HepG2 (cell line): ENCODE data around the gene PRDX2. TPM values are rescaled to one million over a fixed set of nuclear protein-coding genes. Genes with fewer than 3 reads are reported as not detected.

Source experiments
- ETV5 ChIP-seq: IDR thresholded peaks from 2 replicates; pipeline ENCODE4 v1.6.1; 2018; ENCODE audit warnings: missing biosample characterization, missing genetic modification reagents, inconsistent platforms, borderline replicate concordance
- FOXJ3 ChIP-seq: sonication (generic); formaldehyde crosslinking; IDR thresholded peaks from 2 replicates; pipeline ENCODE4 v1.4.0; 2020; ENCODE audit warnings: missing genetic modification reagents, mild to moderate bottlenecking, borderline replicate concordance
- GATAD1 ChIP-seq: IDR thresholded peaks from 2 replicates; pipeline ENCODE4 v1.6.1; 2016; ENCODE audit warnings: missing genetic modification reagents, missing compliant biosample characterization
- HHEX ChIP-seq: IDR thresholded peaks from 2 replicates; pipeline ENCODE4 v1.6.1; 2016; ENCODE audit warnings: control low read depth
- MAF1 ChIP-seq: sonication (generic); formaldehyde crosslinking; IDR thresholded peaks from 2 replicates; pipeline ENCODE4 v1.5.0; 2020; ENCODE audit warnings: missing genetic modification reagents, borderline replicate concordance
- NCOR1 ChIP-seq: fragments of 200-600 bp; sonication (generic); IDR thresholded peaks from 2 replicates; pipeline ENCODE4 v1.7.0; 2017; ENCODE audit warnings: antibody characterized with exemption, low read length, borderline replicate concordance
- PCBP1 ChIP-seq: fragments of 200-400 bp; formaldehyde crosslinking; IDR thresholded peaks from 2 replicates; pipeline ENCODE4 v1.6.1; 2017; ENCODE audit warnings: mild to moderate bottlenecking, low read depth, low read length, borderline replicate concordance
- POLR2AphosphoS5 ChIP-seq: IDR thresholded peaks from 2 replicates; pipeline ENCODE4 v1.6.1; 2012; ENCODE audit warnings: low read depth, low read length
- RXRB ChIP-seq: IDR thresholded peaks from 2 replicates; pipeline ENCODE4 v1.6.1; 2016; ENCODE audit warnings: borderline replicate concordance, missing genetic modification reagents, missing compliant biosample characterization
- TAF15 ChIP-seq: fragments of 200-400 bp; formaldehyde crosslinking; IDR thresholded peaks from one replicate; pipeline ENCODE4 v1.6.1; 2018; ENCODE audit warnings: mild to moderate bottlenecking, low read depth, low read length; ENCODE audit not compliant: poor library complexity, severe bottlenecking
- THAP11 ChIP-seq: IDR thresholded peaks from 2 replicates; pipeline ENCODE4 v1.6.1; 2016; ENCODE audit warnings: missing biosample characterization, missing genetic modification reagents
- ZBTB20 ChIP-seq: sonication (generic); formaldehyde crosslinking; IDR thresholded peaks from 2 replicates; pipeline ENCODE4 v1.8.1; 2023; ENCODE audit warnings: missing genetic modification reagents, low read depth, mild to moderate bottlenecking, borderline replicate concordance
- ZFP36L2 ChIP-seq: sonication (generic); formaldehyde crosslinking; IDR thresholded peaks from 2 replicates; pipeline ENCODE4 v1.4.0; 2020; ENCODE audit warnings: missing genetic modification reagents
- ZNF557 ChIP-seq: sonication (generic); formaldehyde crosslinking; IDR thresholded peaks from 2 replicates; pipeline ENCODE4 v1.4.0; 2020; ENCODE audit warnings: missing genetic modification reagents
- ZNF746 ChIP-seq: sonication (generic); formaldehyde crosslinking; IDR thresholded peaks from 2 replicates; pipeline ENCODE4 v1.8.0; 2022; ENCODE audit warnings: mild to moderate bottlenecking, missing genetic modification reagents
- ZNF816 ChIP-seq: sonication (generic); formaldehyde crosslinking; IDR thresholded peaks from 2 replicates; pipeline ENCODE4 v1.8.0; 2022; ENCODE audit warnings: missing genetic modification reagents, mild to moderate bottlenecking, borderline replicate concordance
- ZSCAN30 ChIP-seq: sonication (generic); formaldehyde crosslinking; IDR thresholded peaks from 2 replicates; pipeline ENCODE4 v1.5.0; 2020; ENCODE audit warnings: mild to moderate bottlenecking, missing genetic modification reagents
- ZSCAN9 ChIP-seq: IDR thresholded peaks from 2 replicates; pipeline ENCODE4 v1.6.1; 2016; ENCODE audit warnings: borderline replicate concordance
- polyA plus RNA-seq, 8 experiments: library from polyadenylated mRNA; depleted of rRNA in 3 of 8; stranded (reverse) in 7 of 8; unstranded in 1 of 8; fragments of >200 nt; fragmentation: Illumina TruSeq in 4 of 8; extraction: Trizol in 4 of 8; gene quantifications; 2 replicates each; pipeline versions ENCODE4 v1.2.1 to v1.2.3, GENCODE V29; 2011 to 2016; ENCODE audit warnings: low read depth in 4 of 8, missing spikeins in 1 of 8, mixed read lengths in 1 of 8; ENCODE audit not compliant: insufficient read depth in 1 of 8
- total RNA-seq, 5 experiments: library from RNA; depleted of rRNA; stranded (reverse); fragments of >200 nt; fragmentation: Illumina TruSeq; extraction: Trizol; gene quantifications; 2 replicates each; pipeline ENCODE4 v1.2.3, GENCODE V29; 2016; ENCODE audit warnings: low read depth in 1 of 5
- TF ChIP-seq, protein P1 (sequence below): sonication (generic); formaldehyde crosslinking; IDR thresholded peaks from 2 replicates; pipeline ENCODE4 v1.5.1; 2020; ENCODE audit warnings: mild to moderate bottlenecking, missing genetic modification reagents, borderline replicate concordance
- TF ChIP-seq, protein P2 (sequence below): sonication (generic); formaldehyde crosslinking; IDR thresholded peaks from 2 replicates; pipeline ENCODE4 v1.4.0; 2020; ENCODE audit warnings: mild to moderate bottlenecking, missing genetic modification reagents
- TF ChIP-seq, protein P3 (sequence below): sonication (generic); formaldehyde crosslinking; IDR thresholded peaks from 2 replicates; pipeline ENCODE4 v1.9.0; 2021; ENCODE audit warnings: missing genetic modification reagents, mild to moderate bottlenecking, borderline replicate concordance
- TF ChIP-seq, protein P4 (sequence below): sonication (generic); formaldehyde crosslinking; IDR thresholded peaks from 2 replicates; pipeline ENCODE4 v1.5.1; 2020; ENCODE audit warnings: missing genetic modification reagents, mild to moderate bottlenecking, borderline replicate concordance

The PRDX2 gene
- total and polyA plus RNA-seq, 2 of the 13 experiments (the other 11 are each of a cell fraction or from before 2014, with no cell fraction given) = 218 to 381 TPM

DNA sequence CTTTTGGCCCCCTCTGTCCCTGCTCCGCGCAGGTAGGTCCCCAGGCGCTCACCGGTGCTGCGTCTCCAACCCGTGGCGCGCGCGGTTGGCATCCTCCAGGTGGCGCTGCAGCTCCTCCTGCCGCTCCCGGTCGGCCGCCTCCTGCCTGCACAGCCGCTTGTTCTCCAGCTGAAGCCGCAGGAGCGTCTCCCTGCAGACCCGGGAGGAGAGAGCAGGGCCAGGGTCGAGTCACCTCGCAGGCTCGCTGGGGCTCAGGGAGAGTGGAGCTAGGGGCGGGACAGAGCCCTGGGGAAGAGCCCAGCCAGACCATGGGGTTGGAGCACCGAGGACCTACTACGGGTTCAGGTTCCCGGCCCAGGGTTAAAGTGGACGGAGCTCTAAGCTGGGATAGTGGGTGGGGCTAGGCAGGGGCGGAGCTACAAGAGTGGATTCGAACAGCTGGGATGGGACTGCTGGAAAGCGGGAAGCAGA lies 35.5 kb downstream of the PRDX2 start (continued):
- TF ChIP-seq, protein P1, sequence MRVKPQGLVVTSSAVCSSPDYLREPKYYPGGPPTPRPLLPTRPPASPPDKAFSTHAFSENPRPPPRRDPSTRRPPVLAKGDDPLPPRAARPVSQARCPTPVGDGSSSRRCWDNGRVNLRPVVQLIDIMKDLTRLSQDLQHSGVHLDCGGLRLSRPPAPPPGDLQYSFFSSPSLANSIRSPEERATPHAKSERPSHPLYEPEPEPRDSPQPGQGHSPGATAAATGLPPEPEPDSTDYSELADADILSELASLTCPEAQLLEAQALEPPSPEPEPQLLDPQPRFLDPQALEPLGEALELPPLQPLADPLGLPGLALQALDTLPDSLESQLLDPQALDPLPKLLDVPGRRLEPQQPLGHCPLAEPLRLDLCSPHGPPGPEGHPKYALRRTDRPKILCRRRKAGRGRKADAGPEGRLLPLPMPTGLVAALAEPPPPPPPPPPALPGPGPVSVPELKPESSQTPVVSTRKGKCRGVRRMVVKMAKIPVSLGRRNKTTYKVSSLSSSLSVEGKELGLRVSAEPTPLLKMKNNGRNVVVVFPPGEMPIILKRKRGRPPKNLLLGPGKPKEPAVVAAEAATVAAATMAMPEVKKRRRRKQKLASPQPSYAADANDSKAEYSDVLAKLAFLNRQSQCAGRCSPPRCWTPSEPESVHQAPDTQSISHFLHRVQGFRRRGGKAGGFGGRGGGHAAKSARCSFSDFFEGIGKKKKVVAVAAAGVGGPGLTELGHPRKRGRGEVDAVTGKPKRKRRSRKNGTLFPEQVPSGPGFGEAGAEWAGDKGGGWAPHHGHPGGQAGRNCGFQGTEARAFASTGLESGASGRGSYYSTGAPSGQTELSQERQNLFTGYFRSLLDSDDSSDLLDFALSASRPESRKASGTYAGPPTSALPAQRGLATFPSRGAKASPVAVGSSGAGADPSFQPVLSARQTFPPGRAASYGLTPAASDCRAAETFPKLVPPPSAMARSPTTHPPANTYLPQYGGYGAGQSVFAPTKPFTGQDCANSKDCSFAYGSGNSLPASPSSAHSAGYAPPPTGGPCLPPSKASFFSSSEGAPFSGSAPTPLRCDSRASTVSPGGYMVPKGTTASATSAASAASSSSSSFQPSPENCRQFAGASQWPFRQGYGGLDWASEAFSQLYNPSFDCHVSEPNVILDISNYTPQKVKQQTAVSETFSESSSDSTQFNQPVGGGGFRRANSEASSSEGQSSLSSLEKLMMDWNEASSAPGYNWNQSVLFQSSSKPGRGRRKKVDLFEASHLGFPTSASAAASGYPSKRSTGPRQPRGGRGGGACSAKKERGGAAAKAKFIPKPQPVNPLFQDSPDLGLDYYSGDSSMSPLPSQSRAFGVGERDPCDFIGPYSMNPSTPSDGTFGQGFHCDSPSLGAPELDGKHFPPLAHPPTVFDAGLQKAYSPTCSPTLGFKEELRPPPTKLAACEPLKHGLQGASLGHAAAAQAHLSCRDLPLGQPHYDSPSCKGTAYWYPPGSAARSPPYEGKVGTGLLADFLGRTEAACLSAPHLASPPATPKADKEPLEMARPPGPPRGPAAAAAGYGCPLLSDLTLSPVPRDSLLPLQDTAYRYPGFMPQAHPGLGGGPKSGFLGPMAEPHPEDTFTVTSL (CRISPR knock-in tag) = no peak
- TF ChIP-seq THAP11 (CRISPR knock-in tag) (peak; percentile 63; the same call in 1 of the 2 replicates), ZNF557 (no peak), NCOR1 (no peak), ZFP36L2 (CRISPR knock-in tag) (no peak), TAF15 (no peak), FOXJ3 (CRISPR knock-in tag) (no peak), MAF1 (CRISPR knock-in tag) (no peak), ZSCAN9 (CRISPR knock-in tag) (no peak), ZBTB20 (CRISPR knock-in tag) (no peak), ETV5 (CRISPR knock-in tag) (peak; percentile 39; the same call in 1 of the 2 replicates), POLR2AphosphoS5 (no peak), RXRB (CRISPR knock-in tag) (peak; percentile 29; the same call in 1 of the 2 replicates), ZNF746 (CRISPR knock-in tag) (no peak), PCBP1 (no peak), ZNF816 (CRISPR knock-in tag) (no peak), GATAD1 (CRISPR knock-in tag) (peak; percentile 66), HHEX (CRISPR knock-in tag) (no peak), ZSCAN30 (no peak)
- TF ChIP-seq, protein P2, sequence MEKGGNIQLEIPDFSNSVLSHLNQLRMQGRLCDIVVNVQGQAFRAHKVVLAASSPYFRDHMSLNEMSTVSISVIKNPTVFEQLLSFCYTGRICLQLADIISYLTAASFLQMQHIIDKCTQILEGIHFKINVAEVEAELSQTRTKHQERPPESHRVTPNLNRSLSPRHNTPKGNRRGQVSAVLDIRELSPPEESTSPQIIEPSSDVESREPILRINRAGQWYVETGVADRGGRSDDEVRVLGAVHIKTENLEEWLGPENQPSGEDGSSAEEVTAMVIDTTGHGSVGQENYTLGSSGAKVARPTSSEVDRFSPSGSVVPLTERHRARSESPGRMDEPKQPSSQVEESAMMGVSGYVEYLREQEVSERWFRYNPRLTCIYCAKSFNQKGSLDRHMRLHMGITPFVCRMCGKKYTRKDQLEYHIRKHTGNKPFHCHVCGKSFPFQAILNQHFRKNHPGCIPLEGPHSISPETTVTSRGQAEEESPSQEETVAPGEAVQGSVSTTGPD (CRISPR knock-in tag) = no peak
- TF ChIP-seq, protein P3, sequence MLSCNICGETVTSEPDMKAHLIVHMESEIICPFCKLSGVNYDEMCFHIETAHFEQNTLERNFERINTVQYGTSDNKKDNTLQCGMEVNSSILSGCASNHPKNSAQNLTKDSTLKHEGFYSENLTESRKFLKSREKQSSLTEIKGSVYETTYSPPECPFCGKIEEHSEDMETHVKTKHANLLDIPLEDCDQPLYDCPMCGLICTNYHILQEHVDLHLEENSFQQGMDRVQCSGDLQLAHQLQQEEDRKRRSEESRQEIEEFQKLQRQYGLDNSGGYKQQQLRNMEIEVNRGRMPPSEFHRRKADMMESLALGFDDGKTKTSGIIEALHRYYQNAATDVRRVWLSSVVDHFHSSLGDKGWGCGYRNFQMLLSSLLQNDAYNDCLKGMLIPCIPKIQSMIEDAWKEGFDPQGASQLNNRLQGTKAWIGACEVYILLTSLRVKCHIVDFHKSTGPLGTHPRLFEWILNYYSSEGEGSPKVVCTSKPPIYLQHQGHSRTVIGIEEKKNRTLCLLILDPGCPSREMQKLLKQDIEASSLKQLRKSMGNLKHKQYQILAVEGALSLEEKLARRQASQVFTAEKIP = no peak
- TF ChIP-seq, protein P4, sequence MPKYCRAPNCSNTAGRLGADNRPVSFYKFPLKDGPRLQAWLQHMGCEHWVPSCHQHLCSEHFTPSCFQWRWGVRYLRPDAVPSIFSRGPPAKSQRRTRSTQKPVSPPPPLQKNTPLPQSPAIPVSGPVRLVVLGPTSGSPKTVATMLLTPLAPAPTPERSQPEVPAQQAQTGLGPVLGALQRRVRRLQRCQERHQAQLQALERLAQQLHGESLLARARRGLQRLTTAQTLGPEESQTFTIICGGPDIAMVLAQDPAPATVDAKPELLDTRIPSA = no peak
